ENCODE results near the gene EXOSC1.
"Not testable (repeated sequence)": the region's sequence is repeated elsewhere in the genome, so short reads cannot be mapped to it uniquely, and the experiment has no call there.

EXOSC1 gene

DNA sequence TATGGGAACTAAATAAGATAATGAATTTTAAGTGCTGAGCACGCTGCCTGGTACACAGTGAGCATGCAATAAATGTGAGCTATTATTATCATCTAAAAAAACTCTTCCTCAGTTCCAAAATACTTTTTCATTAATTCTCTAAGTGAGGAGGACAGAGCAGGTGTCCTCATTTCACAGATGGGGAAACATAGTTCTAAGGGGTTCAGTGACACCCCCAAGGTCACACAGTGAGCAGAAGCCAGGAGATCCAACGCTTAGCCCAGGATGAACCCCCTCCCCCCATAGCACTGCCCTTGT is 37.9 kb downstream of the EXOSC1 start:
- no peak overlapping the region for H3K4me3 ChIP-seq (ENCODE audit: low read length)
- TF ChIP-seq ZNF274 (IDR thresholded peaks at IDR 0.05; ENCODE audit: low read depth, low read length) = no peak

DNA sequence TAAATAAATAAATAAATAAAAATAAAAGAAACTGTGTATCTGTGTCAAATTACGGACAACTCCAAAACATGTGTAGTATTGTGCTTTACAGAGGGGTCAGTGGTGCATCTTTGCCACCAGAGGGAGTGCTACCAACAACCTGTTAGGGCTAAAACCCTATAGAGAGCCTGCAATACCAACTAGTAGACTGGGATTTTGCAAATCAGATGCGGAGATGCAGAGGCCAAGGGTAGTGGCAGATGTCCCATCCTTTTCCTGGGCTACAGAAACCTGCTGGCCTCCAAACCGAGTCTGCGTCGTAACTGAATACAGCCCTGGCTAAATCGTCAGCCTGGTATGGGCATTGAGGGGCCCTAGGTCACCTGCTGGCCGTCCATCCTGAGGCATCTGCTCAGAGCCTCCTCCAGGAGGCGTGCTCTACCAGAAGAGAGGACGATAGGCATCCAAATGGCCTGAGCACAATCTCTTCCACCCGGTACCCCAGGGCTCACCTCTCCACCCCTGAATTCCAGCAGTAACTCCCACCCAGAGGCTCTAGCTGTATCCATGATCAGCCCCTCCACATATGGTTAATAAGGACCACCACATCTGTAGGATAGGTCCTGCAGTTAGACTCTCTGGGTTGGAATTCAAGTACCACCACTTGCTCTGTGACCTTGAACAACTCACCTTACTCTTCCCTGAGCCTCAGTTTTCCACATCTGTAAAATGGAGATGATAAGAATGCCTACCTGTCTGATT is 38.4 kb downstream of the EXOSC1 start:
- H3K4me3 ChIP-seq (ENCODE audit: low read length) = no peak overlapping the region
- no peak for TF ChIP-seq ZNF274 (IDR thresholded peaks at IDR 0.05; ENCODE audit: low read depth, low read length)

DNA sequence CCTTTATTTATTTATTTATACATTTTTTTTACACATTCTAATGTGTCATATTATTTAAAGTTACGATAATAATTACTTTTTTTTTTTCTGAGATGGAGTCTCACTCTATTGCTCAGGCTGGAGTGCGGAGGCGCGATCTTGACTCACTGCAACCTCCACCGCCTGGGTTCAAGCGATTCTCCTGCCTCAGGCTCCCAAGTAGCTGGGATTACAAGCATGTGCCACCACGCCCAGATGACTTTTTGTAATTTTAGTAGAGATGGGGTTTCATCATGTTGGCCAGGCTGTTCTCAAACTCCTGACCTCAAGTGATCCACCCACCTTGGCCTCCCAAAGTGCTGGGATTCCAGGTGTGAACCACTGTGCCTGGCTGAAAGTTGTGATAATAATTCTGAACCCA is 39.3 kb downstream of the EXOSC1 start:
- H3K4me3 ChIP-seq (ENCODE audit: low read length) = not testable (repeated sequence)

DNA sequence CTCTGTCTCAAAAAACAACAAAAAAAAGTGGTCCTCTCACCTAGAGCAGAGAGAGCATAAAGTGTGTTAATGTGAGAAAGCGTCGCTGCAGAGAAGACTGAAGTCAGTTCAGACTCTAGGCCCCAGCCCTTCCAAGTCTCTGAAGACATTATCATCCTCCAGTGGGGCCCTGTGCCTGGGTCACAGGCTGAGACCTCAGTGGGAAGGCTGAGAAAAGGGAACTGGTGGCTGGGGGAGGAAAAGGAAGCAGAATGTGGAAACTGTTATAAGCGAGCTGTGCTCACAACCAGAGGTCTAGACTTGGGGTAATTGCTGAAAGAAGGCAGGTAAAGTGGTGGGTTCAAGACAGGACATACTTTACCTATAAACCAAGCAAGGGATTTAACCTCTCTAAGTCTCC is 39.7 kb downstream of the EXOSC1 start:
- no peak overlapping the region for H3K4me3 ChIP-seq (ENCODE audit: low read length)
- no peak for TF ChIP-seq ZNF274 (IDR thresholded peaks at IDR 0.05; ENCODE audit: low read depth, low read length)

DNA sequence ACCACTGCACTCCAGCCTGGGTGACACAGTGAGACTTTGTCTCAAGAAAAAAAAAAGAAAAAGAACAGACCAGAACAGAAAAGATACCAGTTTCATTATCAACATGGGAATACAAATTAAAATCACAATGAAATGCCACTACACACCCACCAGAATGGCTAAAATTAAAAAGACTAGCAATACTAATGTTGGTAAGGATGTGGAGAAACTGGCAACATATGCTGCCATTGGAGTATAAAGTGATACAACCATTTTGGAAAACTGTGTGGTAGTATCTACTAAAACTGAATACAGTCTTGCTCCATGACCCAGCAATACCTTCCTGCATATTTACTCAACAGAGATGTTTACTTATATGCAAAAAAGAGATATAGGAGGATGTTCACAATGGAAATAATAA is 41.8 kb downstream of the EXOSC1 start:
- no peak overlapping the region for H3K4me3 ChIP-seq (ENCODE audit: low read length)
- no peak for TF ChIP-seq ZNF274 (IDR thresholded peaks at IDR 0.05; ENCODE audit: low read depth, low read length)

DNA sequence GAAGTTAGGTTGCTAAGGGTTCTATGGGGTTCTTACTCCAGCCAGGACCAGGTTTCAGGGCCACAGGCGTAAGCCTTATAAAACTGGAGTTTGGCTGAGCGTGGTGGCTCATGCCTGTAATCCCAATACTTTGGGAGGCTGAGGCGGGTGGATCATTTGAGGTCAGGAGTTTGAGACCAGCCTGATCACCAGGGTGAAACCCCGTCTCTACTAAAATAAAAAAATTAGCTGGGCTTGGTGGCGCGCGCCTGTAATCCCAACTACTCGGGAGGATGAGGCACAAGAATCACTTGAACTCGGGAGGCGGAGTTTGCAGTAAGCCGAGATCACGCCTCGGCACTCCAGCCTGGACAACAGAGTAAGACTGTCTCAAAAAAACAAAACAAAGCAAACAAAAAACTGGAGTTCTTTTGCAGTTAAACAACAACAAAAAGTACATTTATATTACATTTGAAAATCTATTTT is 44.3 kb downstream of the EXOSC1 start:
- no peak overlapping the region; the same call in 1 of the 2 replicates for H3K4me3 ChIP-seq (ENCODE audit: low read length)
- no peak for TF ChIP-seq ZNF274 (IDR thresholded peaks at IDR 0.05; ENCODE audit: low read depth, low read length)

DNA sequence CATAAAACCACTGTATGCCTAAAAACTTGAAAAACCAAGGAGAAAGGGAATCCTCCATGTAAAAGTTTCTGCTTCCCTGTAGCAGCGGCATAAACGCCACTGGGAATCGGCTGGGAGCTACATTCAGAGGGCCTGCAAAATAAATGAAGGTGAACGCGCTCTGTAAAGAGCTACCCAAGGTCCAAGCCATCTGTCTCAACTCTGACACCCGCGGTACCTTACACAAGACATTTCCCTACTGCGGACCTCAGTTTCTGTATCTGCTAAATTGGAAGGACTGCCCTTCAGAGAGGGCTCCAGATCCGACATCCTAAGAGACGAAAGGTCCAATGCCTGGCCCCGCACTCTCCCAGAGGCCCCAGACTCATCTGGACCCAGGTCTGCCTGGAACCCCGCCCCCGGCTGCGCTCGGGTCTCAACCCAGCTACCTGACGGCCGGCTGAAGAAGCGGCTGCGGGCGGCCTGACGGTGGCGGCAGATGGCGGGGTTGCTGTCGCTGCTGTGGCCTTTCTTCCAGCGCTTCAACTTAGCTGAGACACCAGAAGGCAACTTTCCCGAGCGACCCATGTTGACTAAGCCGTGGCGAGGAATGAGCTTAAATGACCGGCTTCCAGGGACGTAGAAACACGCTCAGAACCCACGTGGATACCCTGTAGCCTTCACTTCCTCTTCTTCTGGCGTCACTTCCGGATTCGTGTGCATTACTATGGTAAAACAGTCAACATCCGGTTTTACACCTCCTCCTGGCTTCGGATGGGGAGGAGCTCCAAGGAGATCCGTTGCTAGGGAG is 44.9 kb downstream of the EXOSC1 start, which contains the start of gene RRP12:
Gene RRP12 (minus strand): TSS at position 676 of the 790 bp plus-strand sequence. CDS start 109 bp downstream, at position 567.
- TF ChIP-seq ZNF274 (IDR thresholded peaks at IDR 0.05; ENCODE audit: low read depth, low read length) = no peak
- H3K4me3 ChIP-seq (ENCODE audit: low read length) = peak within 1 kb of the TSS; percentile 75

DNA sequence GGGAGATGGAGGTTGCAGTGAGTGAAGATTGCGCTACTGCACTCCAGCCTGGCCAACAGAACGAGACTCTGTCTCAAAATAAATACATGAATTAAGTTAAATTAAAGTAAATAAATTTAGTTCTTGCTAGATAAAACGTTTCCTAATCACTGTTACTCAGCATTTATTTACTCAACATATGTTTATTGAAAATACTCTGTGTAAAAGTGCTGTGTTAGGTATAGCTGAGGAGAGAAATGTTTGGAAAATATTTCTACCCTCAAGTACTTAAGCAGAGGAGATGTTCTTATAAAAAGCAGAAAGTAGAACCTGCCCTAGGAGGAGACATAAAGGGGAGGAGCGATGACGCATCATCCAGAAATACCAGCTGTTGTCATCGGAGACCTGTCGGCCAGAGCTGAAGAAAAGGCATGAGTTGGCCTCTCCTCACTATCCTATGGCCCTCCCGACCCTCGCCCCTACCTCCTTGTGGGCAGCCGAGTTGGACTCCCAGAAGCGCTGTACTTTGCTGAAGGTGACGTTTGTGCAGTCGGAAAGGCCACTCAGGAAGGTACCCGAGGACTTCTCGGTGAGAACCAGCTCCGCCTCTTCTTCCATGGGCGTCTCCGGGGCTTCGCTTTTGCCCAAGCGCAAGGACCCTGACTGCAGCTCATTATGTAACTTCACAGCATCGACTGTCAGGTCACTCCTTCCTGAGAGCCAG is 45.8 kb downstream of the EXOSC1 start:
- TF ChIP-seq ZNF274 (IDR thresholded peaks at IDR 0.05; ENCODE audit: low read depth, low read length) = no peak
- peak overlapping the region; percentile 75 for H3K4me3 ChIP-seq (ENCODE audit: low read length)

DNA sequence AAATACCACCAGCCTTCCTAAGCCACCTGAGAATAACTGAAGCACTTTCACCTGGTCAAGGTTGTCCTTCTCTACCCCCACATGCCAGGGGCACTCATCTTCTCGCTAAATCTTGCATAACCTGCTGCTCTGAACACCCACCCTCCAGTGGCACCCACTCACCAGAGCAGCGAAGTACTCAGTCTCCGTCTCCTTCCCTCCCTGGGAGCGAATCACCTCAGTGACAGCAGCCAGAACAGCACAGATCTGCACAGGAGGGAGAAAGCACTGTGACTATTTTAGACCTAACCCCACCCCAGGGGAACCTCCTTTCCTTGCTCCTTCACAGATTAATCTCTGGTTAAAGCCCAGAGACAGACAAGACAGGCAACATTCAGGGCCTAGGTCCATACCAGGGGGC is 49.8 kb downstream of the EXOSC1 start:
- TF ChIP-seq ZNF274 (IDR thresholded peaks at IDR 0.05; ENCODE audit: low read depth, low read length) = no peak
- no peak overlapping the region for H3K4me3 ChIP-seq (ENCODE audit: low read length)

DNA sequence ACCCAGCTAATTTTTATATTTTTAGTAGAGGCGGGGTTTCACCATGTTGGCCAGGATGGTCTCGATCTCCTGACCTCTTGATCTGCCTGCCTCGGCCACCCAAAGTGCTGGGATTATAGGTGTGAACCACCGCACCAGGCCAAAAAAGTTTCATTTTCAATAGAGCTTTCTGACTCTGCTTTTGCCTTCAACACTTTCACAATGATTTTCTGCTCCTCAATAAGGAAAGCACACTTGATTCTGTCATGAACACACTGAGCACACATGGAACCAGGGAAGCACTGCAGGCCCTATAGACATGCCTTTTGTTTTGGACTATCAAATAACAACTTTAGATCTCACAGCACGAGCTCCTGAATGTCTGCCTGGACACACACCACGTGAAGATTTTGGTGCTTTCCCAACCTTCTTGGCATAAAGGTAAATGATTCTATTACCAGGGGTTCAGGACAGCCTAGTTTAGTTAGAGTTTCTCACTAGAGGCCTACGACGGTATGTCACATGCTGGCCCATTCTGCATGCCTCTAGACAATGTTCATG is 52.7 kb downstream of the EXOSC1 start:
- no peak overlapping the region for H3K4me3 ChIP-seq (ENCODE audit: low read length)
- no peak for TF ChIP-seq ZNF274 (IDR thresholded peaks at IDR 0.05; ENCODE audit: low read depth, low read length)

DNA sequence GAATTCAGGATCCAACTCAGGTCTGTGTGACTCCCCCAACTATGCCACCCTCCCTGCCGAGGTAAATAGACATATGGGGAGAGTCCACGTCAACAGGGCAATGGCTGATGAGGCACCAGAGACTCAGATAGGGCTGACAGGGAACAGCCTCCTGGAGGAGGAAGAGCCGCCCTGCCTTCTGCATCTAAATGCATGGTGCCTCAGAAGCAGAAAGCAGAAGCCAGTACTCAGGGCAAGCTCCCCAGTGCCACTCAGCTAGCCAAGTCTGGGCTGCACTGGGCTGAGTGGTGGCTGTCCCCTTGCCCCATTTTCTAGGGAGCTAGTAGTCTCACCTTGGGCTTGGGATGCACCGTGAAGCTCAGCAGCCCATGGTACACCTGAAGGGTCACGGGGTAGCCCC is 55.7 kb downstream of the EXOSC1 start:
- TF ChIP-seq ZNF274 (IDR thresholded peaks at IDR 0.05; ENCODE audit: low read depth, low read length) = no peak
- no peak overlapping the region for H3K4me3 ChIP-seq (ENCODE audit: low read length)

DNA sequence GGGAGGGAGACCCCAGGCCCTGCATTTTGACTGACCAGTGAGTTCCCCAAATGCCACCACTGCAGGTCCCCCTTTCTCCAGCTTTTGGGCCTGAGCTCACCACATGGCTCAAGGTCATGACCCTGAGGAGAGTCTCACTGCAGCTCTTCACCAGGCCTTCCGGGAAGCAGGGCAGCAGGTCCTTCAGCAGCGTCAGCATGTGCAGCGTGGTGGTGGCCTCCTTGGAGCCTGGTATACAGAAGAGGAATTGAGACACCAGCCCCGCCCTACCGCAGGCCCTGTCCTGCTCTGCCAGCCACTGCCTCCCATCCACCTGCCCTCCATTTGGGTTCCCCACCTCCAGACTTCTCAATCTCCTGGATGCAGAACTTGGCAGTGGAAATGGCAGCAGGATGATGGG is 57.7 kb downstream of the EXOSC1 start:
- no peak overlapping the region for H3K4me3 ChIP-seq (ENCODE audit: low read length)
- TF ChIP-seq ZNF274 (IDR thresholded peaks at IDR 0.05; ENCODE audit: low read depth, low read length) = no peak
